K562 (cell line): ENCODE measurements around the gene MYH15. TPM values are rescaled to one million over a fixed set of nuclear protein-coding genes. Genes with fewer than 3 reads are reported as not detected.

Experiments
- ATAC-seq: fragments of 200-7000 bp; cut with Tn5 transposase; 3 replicates; pipeline ENCODE4 v1.9.1; 2020; ENCODE audit warnings: moderate library complexity
- BruUV-seq: library from RNA; stranded (reverse); fragments of 400-500 nt; replicated peaks from 2 replicates; lab custom pipeline; 2021; lab: Mats Ljungman, UMichigan
- CTCF ChIA-PET: fragments of 300-600 bp; formaldehyde crosslinking; extraction: SDS; loops from one replicate; lab custom pipeline; 2021; ENCODE audit warnings: low intra/inter-chr PET ratio; lab: Yijun Ruan, JAX
- POLR2A ChIA-PET: fragments of 300-600, 350-650 bp; sonication (Branson Sonifier 250); formaldehyde crosslinking; extraction: SDS; loops from one replicate; lab custom pipeline; 2021; ENCODE audit warnings: antibody characterized with exemption, inconsistent platforms; lab: Yijun Ruan, JAX
- DNase-seq, 4 experiments: peaks; one replicate each; pipeline versions ENCODE4 v3.0.0 to v3.0.0-alpha.2; 2011 to 2018; ENCODE audit warnings: low spot score in 3 of 4, mixed read lengths in 3 of 4; ENCODE audit errors: extremely low read depth in 1 of 4
- FAIRE-seq: peaks from 2 replicates; lab custom pipeline; 2011; peaks lifted over from hg19 to GRCh38; lab: Jason Lieb, UNC
- H2AFZ ChIP-seq: 2 replicates; pipeline ENCODE4 v1.6.0; 2011; ENCODE audit warnings: low read depth, low read length, control low read depth, inconsistent platforms
- H3K27ac ChIP-seq: fragments of 200-600 bp; 3 replicates; pipeline ENCODE4 v1.8.0; 2011; ENCODE audit warnings: low read depth, mild to moderate bottlenecking, control low read depth, inconsistent platforms, low read length, moderate library complexity, mixed read lengths; ENCODE audit errors: extremely low read depth
- H3K27me3 ChIP-seq, 2 experiments: fragments of 300-600 bp in 1 of 2; 2 replicates in 1 of 2; 3 replicates in 1 of 2; pipeline versions ENCODE4 v1.6.0 to v1.8.0; 2011; ENCODE audit warnings: inconsistent platforms in 2 of 2, low read length in 2 of 2, mild to moderate bottlenecking in 1 of 2, mixed read lengths in 1 of 2, moderate library complexity in 1 of 2; ENCODE audit not compliant: control insufficient read depth in 2 of 2, insufficient read depth in 2 of 2
- H3K36me3 ChIP-seq: fragments of 300-600 bp; 3 replicates; pipeline ENCODE4 v1.8.0; 2011; ENCODE audit warnings: mild to moderate bottlenecking, low read length, inconsistent platforms; ENCODE audit not compliant: control insufficient read depth, insufficient read depth
- H3K4me1 ChIP-seq, 2 experiments: fragments of 200-600 bp in 1 of 2; replicated peaks in 1 of 2; 2 replicates in 1 of 2; 3 replicates in 1 of 2; pipeline versions ENCODE4 v1.5.1 to v1.8.0; 2011; ENCODE audit warnings: inconsistent platforms in 2 of 2, low read length in 2 of 2, mild to moderate bottlenecking in 1 of 2, mixed read lengths in 1 of 2, moderate library complexity in 1 of 2; ENCODE audit not compliant: control insufficient read depth in 2 of 2, insufficient read depth in 2 of 2
- H3K4me2 ChIP-seq: 2 replicates; pipeline ENCODE4 v1.6.1; 2011; ENCODE audit warnings: low read length, control low read depth, inconsistent platforms, mixed read lengths; ENCODE audit not compliant: insufficient read depth
- H3K4me3 ChIP-seq: fragments of 200-600 bp; sonication (generic), shearing (Covaris generic); 2 replicates; pipeline ENCODE4 v1.5.1; 2016; ENCODE audit warnings: control low read depth, inconsistent platforms
- H3K79me2 ChIP-seq: fragments of 200-600 bp; 3 replicates; pipeline ENCODE4 v1.8.0; 2011; ENCODE audit warnings: low read length, inconsistent platforms; ENCODE audit not compliant: control insufficient read depth, insufficient read depth
- H3K9ac ChIP-seq, 2 experiments: 2 replicates each; pipeline versions ENCODE4 v1.6.0 to v1.6.1; 2011; ENCODE audit warnings: low read depth in 2 of 2, low read length in 2 of 2, control low read depth in 1 of 2, inconsistent platforms in 1 of 2, mild to moderate bottlenecking in 1 of 2, mixed read lengths in 1 of 2; ENCODE audit not compliant: insufficient read depth in 1 of 2
- H3K9me1 ChIP-seq: one replicate; pipeline ENCODE4 v1.6.0; 2011; ENCODE audit warnings: inconsistent platforms, mild to moderate bottlenecking, low read length, moderate library complexity; ENCODE audit not compliant: control insufficient read depth, insufficient read depth
- H3K9me3 ChIP-seq: replicated peaks from 2 replicates; pipeline ENCODE4 v1.5.1; 2011; ENCODE audit warnings: low read depth, low read length, inconsistent platforms; ENCODE audit not compliant: control insufficient read depth, insufficient read depth
- H4K20me1 ChIP-seq: replicated peaks from 2 replicates; pipeline ENCODE4 v1.6.1; 2011; ENCODE audit warnings: low read length, inconsistent platforms, mixed read lengths; ENCODE audit not compliant: control insufficient read depth, insufficient read depth
- ADNP ChIP-seq: fragments of 200-800 bp; sonication (Bioruptor generic); IDR thresholded peaks from 2 replicates; pipeline ENCODE4 v1.6.1; 2016; ENCODE audit warnings: missing genetic modification characterization, missing compliant biosample characterization
- ARID3B ChIP-seq: fragments of 250-450 bp; sonication (Bioruptor Pico); IDR thresholded peaks from 2 replicates; pipeline ENCODE4 v1.4.0; 2020; ENCODE audit warnings: borderline replicate concordance
- BCL6 ChIP-seq: fragments of 250-450 bp; sonication (Bioruptor Pico); IDR thresholded peaks from 2 replicates; pipeline ENCODE4 v1.4.0; 2020
- BHLHE40 ChIP-seq: IDR thresholded peaks from 2 replicates; pipeline ENCODE4 v1.6.1; 2011; ENCODE audit warnings: low read length, improper control_type of control experiment
- CREB3L1 ChIP-seq: fragments of 450-650 bp; IDR thresholded peaks from 2 replicates; pipeline ENCODE4 v1.6.1; 2014; ENCODE audit warnings: low read depth, mild to moderate bottlenecking, moderate library complexity, borderline replicate concordance
- DNMT1 ChIP-seq: fragments of 450-650 bp; IDR thresholded peaks from 2 replicates; pipeline ENCODE4 v1.6.1; 2016; ENCODE audit warnings: antibody characterized with exemption, mild to moderate bottlenecking
- E2F8 ChIP-seq: fragments of 450-650 bp; IDR thresholded peaks from 2 replicates; pipeline ENCODE4 v1.7.1; 2018; ENCODE audit warnings: mild to moderate bottlenecking, low read depth; ENCODE audit not compliant: partially characterized antibody
- ESRRA ChIP-seq: fragments of 450-650 bp; IDR thresholded peaks from 2 replicates; pipeline ENCODE4 v1.6.1; 2014; ENCODE audit warnings: low read depth, mild to moderate bottlenecking, moderate library complexity, borderline replicate concordance
- FOXA1 ChIP-seq: fragments of 450-650 bp; IDR thresholded peaks from 2 replicates; pipeline ENCODE4 v1.6.1; 2016; ENCODE audit warnings: mild to moderate bottlenecking, borderline replicate concordance
- KDM1A ChIP-seq, 2 experiments: fragments of 450-650 bp; IDR thresholded peaks; 2 replicates each; pipeline ENCODE4 v1.6.1; 2016; ENCODE audit warnings: mild to moderate bottlenecking in 2 of 2
- MYNN ChIP-seq, 2 experiments: sonication (generic); formaldehyde crosslinking in 1 of 2; IDR thresholded peaks; 2 replicates each; pipeline versions ENCODE4 v1.5.0 to v1.6.1; 2016 to 2020; ENCODE audit warnings: antibody characterized with exemption in 1 of 2, missing genetic modification reagents in 1 of 2
- NR2C1 ChIP-seq, 2 experiments: fragments of 450-650 bp; IDR thresholded peaks; 2 replicates each; pipeline ENCODE4 v1.6.1; 2017; ENCODE audit warnings: mild to moderate bottlenecking in 2 of 2, antibody characterized with exemption in 1 of 2, inconsistent platforms in 1 of 2, missing compliant biosample characterization in 1 of 2, missing genetic modification characterization in 1 of 2
- PRMT5 ChIP-seq: sonication (generic); formaldehyde crosslinking; IDR thresholded peaks from 2 replicates; pipeline ENCODE4 v1.5.0; 2020; ENCODE audit warnings: missing genetic modification reagents
- THAP7 ChIP-seq: fragments of 250-450 bp; sonication (Bioruptor Pico); IDR thresholded peaks from 2 replicates; pipeline ENCODE4 v1.5.0; 2021
- ZNF174 ChIP-seq: fragments of 250-450 bp; sonication (Bioruptor Pico); IDR thresholded peaks from 2 replicates; pipeline ENCODE4 v1.4.0; 2020; ENCODE audit warnings: mild to moderate bottlenecking
- ZNF766 ChIP-seq: fragments of 200-800 bp; sonication (Bioruptor generic); conservative IDR thresholded peaks from 2 replicates; pipeline ENCODE4 v1.6.1; 2016; ENCODE audit warnings: missing genetic modification characterization, missing compliant biosample characterization
- WGBS: fragments of 100-300 bp; shearing (Covaris generic); methylation state at CpG from one replicate; pipeline ENCODE4 v1.1.6; 2016; ENCODE audit warnings: low coverage, mixed read lengths; ENCODE audit not compliant: insufficient coverage; ENCODE audit errors: missing lambda C conversion rate; 5-methylcytosine and 5-hydroxymethylcytosine counted together
- in situ Hi-C: fragments of 300-500 bp; cut with MboI; formaldehyde crosslinking; loops from 4 replicates; pipeline ENCODE4 v1.15.0; 2018; ENCODE audit warnings: inconsistent platforms, mixed read lengths
- intact Hi-C: fragments of 100-400 bp; cut with micrococcal nuclease; formaldehyde crosslinking; loops from 2 replicates; pipeline ENCODE4 v1.14.2; 2022
- polyA plus RNA-seq, 8 experiments: library from polyadenylated mRNA; depleted of rRNA in 4 of 8; stranded (reverse) in 5 of 8; unstranded in 3 of 8; fragments of >200 nt; fragmentation: Nextera tagmentation in 2 of 8; fragmentation: Illumina TruSeq in 1 of 8; extraction: Ambion mirVana in 2 of 8; extraction: Trizol in 1 of 8; gene quantifications; 2 replicates each; pipeline versions ENCODE4 v1.2.1 to v1.2.3, GENCODE V29; 2011 to 2014; ENCODE audit warnings: inconsistent platforms in 1 of 8, missing spikeins in 1 of 8
- total RNA-seq, 7 experiments: library from RNA; depleted of rRNA in 6 of 7; stranded (reverse); fragments of >200 nt in 6 of 7; fragmentation: Illumina TruSeq in 2 of 7; extraction: Trizol in 2 of 7; gene quantifications; 2 replicates each; pipeline versions ENCODE4 v1.2.1 to v1.2.3, GENCODE V29; 2011 to 2021; ENCODE audit warnings: low replicate concordance in 1 of 7

The MYH15 gene
- total and polyA plus RNA-seq, 9 of the 15 experiments (the other 6 are each of a cell fraction or from before 2014, with no cell fraction given), result 0.03 to 0.29 (median 0.12) TPM

- no peaks in the 10 kb centered on the region for H3K9me1 ChIP-seq
- FAIRE-seq (no peak), DNase-seq (no peak), ATAC-seq (no peak)
- H3K9ac ChIP-seq, result no peak overlapping the region
- no peaks in the 10 kb centered on the region for H3K36me3 ChIP-seq
- H3K4me1 ChIP-seq, result no peaks in the 10 kb centered on the region
- H3K4me2 ChIP-seq, result no peak overlapping the region
- intact Hi-C loops, result no loop called here
- in situ Hi-C loops, result no loop called here
- H3K9me3 ChIP-seq, result no peaks in the 10 kb centered on the region
- no peaks in the 10 kb centered on the region for H4K20me1 ChIP-seq
- H2AFZ ChIP-seq, result no peak overlapping the region
- no peak overlapping the region for H3K27ac ChIP-seq
- CTCF ChIA-PET, result no interaction called here
- no peaks in the 10 kb centered on the region; a peak in 1 of 5 replicates for H3K27me3 ChIP-seq
- no TSS peak for BruUV-seq
- H3K4me3 ChIP-seq, result no peak overlapping the region
- 0% methylated on average over 1 of the region's 1 CpG for WGBS
- H3K79me2 ChIP-seq, result no peaks in the 10 kb centered on the region
- POLR2A ChIA-PET, result no interaction called here
- TF ChIP-seq MYNN (IDR thresholded peaks at IDR 0.05) (no peak), MYNN (CRISPR knock-in tag; IDR thresholded peaks at IDR 0.05) (no peak), E2F8 (no peak), NR2C1 (IDR thresholded peaks at IDR 0.05) (no peak), NR2C1 (tag; IDR thresholded peaks at IDR 0.05) (no peak), ZNF766 (CRISPR knock-in tag) (no peak), ADNP (tag) (no peak), KDM1A (IDR thresholded peaks at IDR 0.05) (no peak), ESRRA (no peak), PRMT5 (CRISPR knock-in tag) (no peak), BHLHE40 (no peak), CREB3L1 (no peak), FOXA1 (no peak), ARID3B (no peak), ZNF174 (CRISPR knock-in tag) (no peak), BCL6 (CRISPR knock-in tag) (no peak), THAP7 (no peak), DNMT1 (no peak)
Measured at GRCh38 chr3:108518895-108519294, 8.5 kb upstream of the MYH15 start.
